ENCODE measurements around the gene SMOC2.

SMOC2 gene

GRCh38 chr6:168684906-168685305 lies 243.9 kb downstream of the SMOC2 start:
- Histone ChIP-seq H3K27ac (ENCODE audit: low read length) (no peak overlapping the region), H3K9ac (ENCODE audit: low read length) (no peak overlapping the region), H3K4me3 (ENCODE audit: low read length) (no peak overlapping the region), H3K9me3 (ENCODE audit: insufficient read depth, low read length) (no peaks in the 10 kb centered on the region), H3K79me2 (ENCODE audit: low read length) (no peaks in the 10 kb centered on the region), H3K36me3 (replicated peaks; ENCODE audit: low read depth, low read length) (no peaks in the 10 kb centered on the region), H3K4me1 (ENCODE audit: low read length) (no peaks in the 10 kb centered on the region), H2AFZ (ENCODE audit: low read depth, low read length) (no peak overlapping the region), H3K27me3 (ENCODE audit: low read depth, low read length) (no peaks in the 10 kb centered on the region), H4K20me1 (ENCODE audit: insufficient read depth, low read length) (no peaks in the 10 kb centered on the region), H3K4me2 (ENCODE audit: low read length) (no peak overlapping the region)
- TF ChIP-seq CTCF (IDR thresholded peaks at IDR 0.05; ENCODE audit: low read depth, low read length) (no peak), EZH2phosphoT487 (IDR thresholded peaks at IDR 0.05; ENCODE audit: low read depth) (no peak)

- H3K4me1 ChIP-seq (ENCODE audit: low read length) = no peaks in the 10 kb centered on the region
- no peaks in the 10 kb centered on the region for H3K9me3 ChIP-seq (ENCODE audit: insufficient read depth, low read length)
- H2AFZ ChIP-seq (ENCODE audit: low read depth, low read length) = no peak overlapping the region
- H3K36me3 ChIP-seq (replicated peaks; ENCODE audit: low read depth, low read length) = no peaks in the 10 kb centered on the region
- H3K79me2 ChIP-seq (ENCODE audit: low read length) = no peaks in the 10 kb centered on the region
- no peak overlapping the region for H3K4me3 ChIP-seq (ENCODE audit: low read length)
- no peaks in the 10 kb centered on the region for H4K20me1 ChIP-seq (ENCODE audit: insufficient read depth, low read length)
- H3K27ac ChIP-seq (ENCODE audit: low read length) = no peak overlapping the region
- no peak overlapping the region for H3K9ac ChIP-seq (ENCODE audit: low read length)
- H3K27me3 ChIP-seq (ENCODE audit: low read depth, low read length) = no peaks in the 10 kb centered on the region
- no peak overlapping the region for H3K4me2 ChIP-seq (ENCODE audit: low read length)
- no peak for TF ChIP-seq EZH2phosphoT487 (IDR thresholded peaks at IDR 0.05; ENCODE audit: low read depth)
- no peak for TF ChIP-seq CTCF (IDR thresholded peaks at IDR 0.05; ENCODE audit: low read depth, low read length)
These were observed 245.2 kb downstream of the SMOC2 start for GRCh38 chr6:168686029-168686738.

- Histone ChIP-seq H3K4me3 (ENCODE audit: low read length) (no peak overlapping the region), H3K9ac (ENCODE audit: low read length) (no peak overlapping the region), H3K36me3 (replicated peaks; ENCODE audit: low read depth, low read length) (no peaks in the 10 kb centered on the region), H3K79me2 (ENCODE audit: low read length) (no peaks in the 10 kb centered on the region), H3K4me1 (ENCODE audit: low read length) (no peaks in the 10 kb centered on the region), H3K27ac (ENCODE audit: low read length) (no peak overlapping the region), H4K20me1 (ENCODE audit: insufficient read depth, low read length) (no peaks in the 10 kb centered on the region), H3K9me3 (ENCODE audit: insufficient read depth, low read length) (no peaks in the 10 kb centered on the region), H2AFZ (ENCODE audit: low read depth, low read length) (no peak overlapping the region), H3K27me3 (ENCODE audit: low read depth, low read length) (no peaks in the 10 kb centered on the region), H3K4me2 (ENCODE audit: low read length) (no peak overlapping the region)
- TF ChIP-seq CTCF (IDR thresholded peaks at IDR 0.05; ENCODE audit: low read depth, low read length) (no peak), EZH2phosphoT487 (IDR thresholded peaks at IDR 0.05; ENCODE audit: low read depth) (no peak)
These were observed 246.1 kb downstream of the SMOC2 start for GRCh38 chr6:168686831-168687730.

GRCh38 chr6:168690271-168690670 lies 249.3 kb downstream of the SMOC2 start:
- H3K4me2 ChIP-seq (ENCODE audit: low read length) = no peak overlapping the region
- no peak overlapping the region for H3K27ac ChIP-seq (ENCODE audit: low read length)
- H3K4me1 ChIP-seq (ENCODE audit: low read length) = no peaks in the 10 kb centered on the region
- no peaks in the 10 kb centered on the region for H3K9me3 ChIP-seq (ENCODE audit: insufficient read depth, low read length)
- no peaks in the 10 kb centered on the region for H4K20me1 ChIP-seq (ENCODE audit: insufficient read depth, low read length)
- no peak overlapping the region for H2AFZ ChIP-seq (ENCODE audit: low read depth, low read length)
- TF ChIP-seq EZH2phosphoT487 (IDR thresholded peaks at IDR 0.05; ENCODE audit: low read depth) (no peak), CTCF (IDR thresholded peaks at IDR 0.05; ENCODE audit: low read depth, low read length) (no peak)
- no peak overlapping the region for H3K4me3 ChIP-seq (ENCODE audit: low read length)
- H3K27me3 ChIP-seq (ENCODE audit: low read depth, low read length) = no peaks in the 10 kb centered on the region
- no peaks in the 10 kb centered on the region for H3K36me3 ChIP-seq (replicated peaks; ENCODE audit: low read depth, low read length)
- H3K79me2 ChIP-seq (ENCODE audit: low read length) = no peaks in the 10 kb centered on the region
- no peak overlapping the region for H3K9ac ChIP-seq (ENCODE audit: low read length)

Data from OCI-LY3 (cell line).